Measurements from ENCODE around the gene ITPR1.

DNA sequence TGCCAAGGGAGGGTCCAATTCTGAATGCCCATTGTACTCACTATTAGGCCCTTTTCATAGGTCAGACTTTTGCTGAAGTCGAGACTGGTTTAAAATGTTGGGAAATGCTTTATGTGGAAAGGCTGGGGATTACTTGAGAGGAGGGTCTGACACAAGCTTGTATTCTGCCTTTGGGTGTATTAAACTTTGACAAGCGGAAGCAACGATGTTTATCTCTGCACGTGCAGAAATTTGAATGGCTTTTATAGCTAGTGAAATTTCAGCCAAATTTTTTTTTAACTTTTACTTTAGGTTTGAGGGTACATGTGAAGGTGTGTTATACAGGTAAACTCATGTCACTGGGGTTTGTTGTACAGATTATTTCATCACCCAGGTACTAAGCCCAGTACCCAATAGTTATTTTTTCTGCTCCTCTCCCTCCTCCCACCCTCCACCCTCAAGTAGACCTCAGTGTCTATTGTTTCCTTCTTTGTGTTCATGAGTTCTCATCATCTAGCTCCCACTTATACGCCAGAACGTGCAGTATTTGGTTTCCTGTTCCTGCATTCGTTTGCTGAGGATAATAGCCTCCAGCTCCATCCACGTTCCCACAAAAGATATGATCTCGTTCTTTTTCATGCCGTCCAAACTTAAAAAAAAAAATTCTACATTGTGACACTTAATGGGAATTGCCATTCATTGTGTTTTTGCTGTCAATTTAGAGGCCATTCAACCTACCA lies 263.1 kb downstream of the ITPR1 start:
- TF ChIP-seq POLR2AphosphoS5 (IDR thresholded peaks at IDR 0.05; ENCODE audit: low read depth): no peak
- TF ChIP-seq, protein P1, sequence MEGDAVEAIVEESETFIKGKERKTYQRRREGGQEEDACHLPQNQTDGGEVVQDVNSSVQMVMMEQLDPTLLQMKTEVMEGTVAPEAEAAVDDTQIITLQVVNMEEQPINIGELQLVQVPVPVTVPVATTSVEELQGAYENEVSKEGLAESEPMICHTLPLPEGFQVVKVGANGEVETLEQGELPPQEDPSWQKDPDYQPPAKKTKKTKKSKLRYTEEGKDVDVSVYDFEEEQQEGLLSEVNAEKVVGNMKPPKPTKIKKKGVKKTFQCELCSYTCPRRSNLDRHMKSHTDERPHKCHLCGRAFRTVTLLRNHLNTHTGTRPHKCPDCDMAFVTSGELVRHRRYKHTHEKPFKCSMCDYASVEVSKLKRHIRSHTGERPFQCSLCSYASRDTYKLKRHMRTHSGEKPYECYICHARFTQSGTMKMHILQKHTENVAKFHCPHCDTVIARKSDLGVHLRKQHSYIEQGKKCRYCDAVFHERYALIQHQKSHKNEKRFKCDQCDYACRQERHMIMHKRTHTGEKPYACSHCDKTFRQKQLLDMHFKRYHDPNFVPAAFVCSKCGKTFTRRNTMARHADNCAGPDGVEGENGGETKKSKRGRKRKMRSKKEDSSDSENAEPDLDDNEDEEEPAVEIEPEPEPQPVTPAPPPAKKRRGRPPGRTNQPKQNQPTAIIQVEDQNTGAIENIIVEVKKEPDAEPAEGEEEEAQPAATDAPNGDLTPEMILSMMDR (conservative IDR thresholded peaks at IDR 0.05; ENCODE audit: low read depth in 2 of 2): no peak
- TF ChIP-seq EZH2phosphoT487 (IDR thresholded peaks at IDR 0.05; ENCODE audit: unreplicated experiment): no peak
- TF ChIP-seq, protein P2, sequence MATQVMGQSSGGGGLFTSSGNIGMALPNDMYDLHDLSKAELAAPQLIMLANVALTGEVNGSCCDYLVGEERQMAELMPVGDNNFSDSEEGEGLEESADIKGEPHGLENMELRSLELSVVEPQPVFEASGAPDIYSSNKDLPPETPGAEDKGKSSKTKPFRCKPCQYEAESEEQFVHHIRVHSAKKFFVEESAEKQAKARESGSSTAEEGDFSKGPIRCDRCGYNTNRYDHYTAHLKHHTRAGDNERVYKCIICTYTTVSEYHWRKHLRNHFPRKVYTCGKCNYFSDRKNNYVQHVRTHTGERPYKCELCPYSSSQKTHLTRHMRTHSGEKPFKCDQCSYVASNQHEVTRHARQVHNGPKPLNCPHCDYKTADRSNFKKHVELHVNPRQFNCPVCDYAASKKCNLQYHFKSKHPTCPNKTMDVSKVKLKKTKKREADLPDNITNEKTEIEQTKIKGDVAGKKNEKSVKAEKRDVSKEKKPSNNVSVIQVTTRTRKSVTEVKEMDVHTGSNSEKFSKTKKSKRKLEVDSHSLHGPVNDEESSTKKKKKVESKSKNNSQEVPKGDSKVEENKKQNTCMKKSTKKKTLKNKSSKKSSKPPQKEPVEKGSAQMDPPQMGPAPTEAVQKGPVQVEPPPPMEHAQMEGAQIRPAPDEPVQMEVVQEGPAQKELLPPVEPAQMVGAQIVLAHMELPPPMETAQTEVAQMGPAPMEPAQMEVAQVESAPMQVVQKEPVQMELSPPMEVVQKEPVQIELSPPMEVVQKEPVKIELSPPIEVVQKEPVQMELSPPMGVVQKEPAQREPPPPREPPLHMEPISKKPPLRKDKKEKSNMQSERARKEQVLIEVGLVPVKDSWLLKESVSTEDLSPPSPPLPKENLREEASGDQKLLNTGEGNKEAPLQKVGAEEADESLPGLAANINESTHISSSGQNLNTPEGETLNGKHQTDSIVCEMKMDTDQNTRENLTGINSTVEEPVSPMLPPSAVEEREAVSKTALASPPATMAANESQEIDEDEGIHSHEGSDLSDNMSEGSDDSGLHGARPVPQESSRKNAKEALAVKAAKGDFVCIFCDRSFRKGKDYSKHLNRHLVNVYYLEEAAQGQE (IDR thresholded peaks at IDR 0.05; ENCODE audit: unreplicated experiment): no peak
- no peak for TF ChIP-seq EZH2 (IDR thresholded peaks at IDR 0.05; ENCODE audit: low read depth, unreplicated experiment)
- no peak for TF ChIP-seq CREB1 (CRISPR knock-in tag; IDR thresholded peaks at IDR 0.05; ENCODE audit: low read depth)

Data from GM23338 (cell line).